NCI-H1694 treated with DMSO at 0.1 percent for 48 hours (cell line): Measurements from ENCODE around the gene NPPB.

ENCODE experiments used
- DNase-seq: peaks from one replicate; lab custom pipeline; 2025; lab: John Stamatoyannopoulos, UW

The NPPB gene

DNA sequence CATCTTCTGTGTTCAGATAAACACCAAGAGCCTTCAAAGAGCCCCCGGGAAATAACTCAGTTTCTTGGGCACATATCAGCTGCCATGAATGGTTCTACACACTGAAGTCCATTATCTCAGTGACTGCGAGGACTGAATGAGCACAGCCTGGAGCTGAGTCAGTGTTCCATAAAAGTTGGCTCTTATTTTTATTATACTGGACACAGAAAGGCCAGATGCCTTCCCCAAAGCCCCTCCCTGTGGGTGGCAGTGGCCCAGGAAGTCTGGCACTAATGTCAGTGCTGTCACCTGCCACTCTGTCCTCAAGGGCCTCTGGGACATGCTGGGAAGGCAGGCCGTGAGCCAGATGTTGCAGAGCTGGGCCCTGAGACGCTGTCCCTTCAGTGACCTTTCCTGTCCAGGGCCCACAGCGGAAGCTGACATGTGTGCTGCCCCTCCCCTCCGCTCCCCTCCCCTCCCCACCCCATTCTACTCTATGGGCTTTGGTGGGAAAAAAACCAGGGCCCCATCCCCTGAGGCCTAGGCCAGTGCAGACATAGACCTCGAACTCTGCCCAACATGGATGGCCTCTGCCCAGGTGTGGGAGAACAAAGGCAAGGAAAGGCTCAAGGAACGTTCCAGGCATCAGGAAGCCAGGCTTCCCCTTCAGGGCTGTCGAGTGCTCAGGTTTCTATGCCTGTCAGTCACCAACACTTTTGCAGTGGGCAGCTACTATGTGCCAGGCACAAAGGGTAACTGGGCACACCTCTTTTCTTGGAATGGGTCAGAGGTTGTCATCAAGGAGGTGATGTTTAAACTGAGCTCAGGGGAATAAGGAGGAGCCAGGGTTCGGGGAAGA, 22.4 kb upstream of the NPPB start:
- DNase-seq, result no peak

DNA sequence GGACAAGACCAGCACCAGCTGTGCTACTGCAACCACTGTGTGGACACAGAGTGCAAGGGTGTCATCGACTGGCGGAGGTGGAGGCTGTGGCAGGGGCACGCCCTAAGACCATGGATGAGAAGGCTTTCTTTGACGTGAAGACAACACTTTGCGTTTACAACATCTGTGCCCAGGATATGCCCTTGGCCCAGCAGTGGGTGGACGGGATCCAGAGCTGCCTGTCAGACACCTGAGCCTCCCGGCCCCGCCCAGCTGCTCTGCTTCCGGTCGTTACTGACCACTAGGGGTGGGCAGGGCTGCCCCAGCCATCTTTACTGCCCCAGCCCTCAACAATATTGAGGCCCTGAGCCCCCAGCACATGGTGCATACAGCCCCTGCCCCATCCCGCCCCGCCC, 21.4 kb upstream of the NPPB start:
- no peak for DNase-seq

GRCh38 chr1:11879311-11880180, 20.8 kb upstream of the NPPB start:
- DNase-seq, result no peak

- DNase-seq, result no peak
These were observed 20.1 kb upstream of the NPPB start for GRCh38 chr1:11878891-11879190.

GRCh38 chr1:11878081-11878890, 19.5 kb upstream of the NPPB start:
- no peak for DNase-seq

GRCh38 chr1:11877074-11877473, 18.3 kb upstream of the NPPB start:
- no peak for DNase-seq

GRCh38 chr1:11875094-11875493, 16.3 kb upstream of the NPPB start:
- no peak for DNase-seq

DNA sequence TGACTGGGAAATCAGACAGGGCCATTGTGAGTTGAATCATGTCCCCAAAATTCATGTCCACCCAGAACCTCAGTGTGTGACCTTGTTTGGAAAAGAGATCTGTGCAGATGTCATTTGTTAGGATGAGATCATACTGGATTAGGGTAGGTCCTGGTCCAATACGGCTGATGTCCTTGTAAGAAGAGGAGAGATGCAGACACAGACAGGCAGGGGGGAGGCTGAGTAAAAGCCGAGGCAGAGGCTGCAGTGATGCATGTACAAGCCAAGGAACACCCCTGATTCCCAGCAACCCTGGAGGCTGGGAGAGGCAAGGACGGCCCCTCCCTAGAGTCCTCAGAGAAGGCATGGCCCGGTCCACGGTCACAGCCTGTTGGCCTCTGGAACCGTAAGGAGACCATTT, 15.9 kb upstream of the NPPB start:
- DNase-seq, result no peak

- no peak for DNase-seq
These were observed 15.5 kb upstream of the NPPB start for GRCh38 chr1:11874258-11874562.

DNA sequence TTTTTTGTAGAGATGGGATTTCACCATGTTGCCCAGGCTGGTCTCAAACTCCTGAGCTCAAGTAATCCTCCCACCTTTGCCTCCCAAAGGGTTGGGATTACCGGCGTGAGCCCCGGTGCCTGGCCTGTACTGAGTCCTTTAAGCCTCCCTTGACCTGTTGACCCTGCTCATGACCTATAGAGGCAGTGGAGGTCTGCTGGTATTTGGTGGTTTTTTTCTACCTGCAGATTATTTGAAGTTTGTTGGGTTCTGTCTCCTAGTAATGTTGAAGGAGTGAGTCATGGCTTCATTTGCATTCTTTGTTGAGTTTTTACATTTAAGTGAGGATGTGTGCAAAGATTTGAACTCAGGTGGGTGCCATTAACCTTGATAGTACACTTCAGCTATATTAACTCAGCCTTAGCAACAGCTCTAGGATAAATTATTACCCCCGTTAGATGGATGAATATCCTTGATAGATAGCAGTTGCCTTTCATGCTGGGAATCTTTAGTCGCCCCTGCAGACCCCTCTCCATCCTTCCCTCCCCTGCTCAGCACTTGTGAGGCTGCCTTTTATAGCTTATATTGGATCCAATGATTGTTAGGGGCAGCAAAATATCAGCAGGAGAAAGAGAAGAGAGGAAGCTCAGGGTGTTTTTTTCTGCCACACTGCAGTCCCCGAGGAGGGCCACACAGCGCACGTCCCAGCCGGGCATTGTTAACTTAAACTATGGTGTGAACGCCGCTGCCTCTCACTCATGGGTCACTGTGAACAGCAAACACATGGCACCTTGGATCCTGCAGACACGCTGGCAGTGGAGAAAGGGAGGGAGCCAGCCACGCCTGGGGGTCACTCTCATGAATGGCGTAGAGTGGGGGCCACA, 14.9 kb upstream of the NPPB start:
- no peak for DNase-seq

DNA sequence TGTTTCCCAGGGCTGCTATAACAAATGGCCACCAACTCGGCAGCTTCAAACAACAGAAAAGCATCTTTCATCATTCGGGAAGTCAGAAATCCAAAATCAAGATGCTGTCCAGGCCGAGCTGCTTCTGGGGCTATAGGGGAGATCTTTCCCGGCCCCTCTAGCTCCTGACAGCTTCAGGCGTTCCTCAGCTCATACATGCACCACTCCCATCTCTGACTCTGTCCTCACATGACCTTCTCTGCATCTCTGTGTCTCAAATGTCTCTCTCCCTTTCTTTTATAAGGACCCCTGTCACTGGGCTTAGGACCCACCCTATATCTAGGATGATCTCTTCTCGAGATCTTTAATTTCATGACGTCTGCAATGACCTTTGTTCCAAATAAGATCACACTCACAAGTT, 13.8 kb upstream of the NPPB start:
- DNase-seq, result no peak

- no peak for DNase-seq
These were observed 11.0 kb upstream of the NPPB start for GRCh38 chr1:11869650-11870207.

DNA sequence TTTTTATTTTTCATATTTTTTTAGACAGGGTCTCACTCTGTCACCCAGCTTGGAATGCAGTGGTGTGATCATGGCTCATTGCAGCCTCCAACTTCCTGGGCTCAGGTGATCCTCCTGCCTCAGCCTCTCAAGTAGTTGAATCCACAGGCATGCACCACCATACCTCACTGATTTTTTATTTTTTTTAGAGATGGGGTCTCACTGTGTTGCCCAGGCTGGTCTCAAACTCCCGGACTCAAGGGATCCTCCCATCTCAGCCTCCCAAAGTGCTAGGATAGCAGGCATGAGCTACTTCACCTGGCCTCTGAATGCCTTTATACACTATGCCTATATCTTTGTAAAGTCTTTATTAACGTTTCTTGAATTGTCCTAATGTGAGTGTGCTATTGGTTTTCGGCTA, 10.4 kb upstream of the NPPB start:
- DNase-seq, result no peak

- no peak for DNase-seq
These were observed 9.7 kb upstream of the NPPB start for GRCh38 chr1:11868331-11868980.

DNA sequence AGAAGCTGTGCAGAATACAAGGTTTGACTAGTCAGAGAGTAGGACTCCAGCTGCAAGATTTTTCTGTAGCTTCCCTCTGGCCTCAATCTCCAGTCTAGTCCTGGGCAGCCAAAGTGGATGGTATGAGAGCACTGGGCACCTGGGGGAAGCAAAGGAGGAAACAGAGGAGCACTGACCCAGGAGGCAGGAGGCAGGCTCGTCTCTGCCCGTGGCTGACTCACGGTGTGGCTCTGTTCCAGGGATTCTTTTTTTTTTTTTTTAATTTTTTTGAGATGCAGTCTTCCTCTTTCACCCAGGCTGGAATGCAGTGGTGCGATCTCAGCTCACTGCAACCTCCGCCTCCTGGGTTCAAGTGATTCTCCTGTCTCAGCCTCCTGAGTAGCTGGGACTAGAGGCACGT, 4.1 kb upstream of the NPPB start:
- no peak for DNase-seq

- no peak for DNase-seq
These were observed 1.8 kb upstream of the NPPB start for GRCh38 chr1:11860587-11860986.

DNA sequence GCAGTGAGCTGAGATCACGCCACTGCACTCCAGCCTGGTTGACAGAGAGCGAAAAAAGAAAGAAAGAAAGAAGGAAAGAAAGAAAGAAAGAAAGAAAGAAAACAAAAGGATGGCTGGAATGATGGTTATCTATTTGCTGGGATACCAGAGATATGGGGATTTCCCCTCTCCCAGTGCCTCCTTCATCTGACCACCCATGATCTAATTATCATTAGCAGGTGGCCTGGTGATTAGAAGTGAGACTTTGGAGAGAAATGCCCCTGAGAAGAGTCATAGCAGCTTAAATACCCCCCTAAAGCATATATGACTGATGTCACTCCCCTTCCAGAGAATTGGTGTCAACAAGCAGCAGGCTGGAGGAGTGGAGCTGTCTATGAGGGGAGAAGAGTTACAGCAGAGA, 1.3 kb upstream of the NPPB start:
- no peak for DNase-seq

- no peak for DNase-seq
These were observed 475 bp upstream of the NPPB start for GRCh38 chr1:11858968-11859871.

GRCh38 chr1:11858158-11858557, 587 bp downstream of the NPPB start:
- no peak for DNase-seq
